ENCODE results near the gene BRSK2.

Gene BRSK2

DNA sequence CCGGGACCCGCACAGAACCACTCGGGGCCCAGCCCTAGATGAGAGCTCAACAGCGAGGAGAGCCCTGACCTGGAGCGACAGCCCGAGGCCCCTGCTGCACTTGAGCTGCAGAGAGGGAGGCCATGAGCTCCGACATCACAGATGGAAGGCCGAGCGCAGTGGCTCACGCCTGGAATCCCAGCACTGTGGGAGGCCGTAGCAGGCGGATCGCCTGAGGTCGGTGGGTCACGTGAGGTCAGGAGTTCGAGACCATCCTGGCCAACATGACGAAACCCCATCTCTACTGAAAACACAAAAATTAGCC lies 13.8 kb upstream of the BRSK2 start:
- Histone ChIP-seq H3K36me3 (ENCODE audit: control insufficient read depth, insufficient read depth, low read length) (no peaks in the 10 kb centered on the region), H3K27me3 (ENCODE audit: control insufficient read depth, insufficient read depth, low read length) (no peaks in the 10 kb centered on the region)

DNA sequence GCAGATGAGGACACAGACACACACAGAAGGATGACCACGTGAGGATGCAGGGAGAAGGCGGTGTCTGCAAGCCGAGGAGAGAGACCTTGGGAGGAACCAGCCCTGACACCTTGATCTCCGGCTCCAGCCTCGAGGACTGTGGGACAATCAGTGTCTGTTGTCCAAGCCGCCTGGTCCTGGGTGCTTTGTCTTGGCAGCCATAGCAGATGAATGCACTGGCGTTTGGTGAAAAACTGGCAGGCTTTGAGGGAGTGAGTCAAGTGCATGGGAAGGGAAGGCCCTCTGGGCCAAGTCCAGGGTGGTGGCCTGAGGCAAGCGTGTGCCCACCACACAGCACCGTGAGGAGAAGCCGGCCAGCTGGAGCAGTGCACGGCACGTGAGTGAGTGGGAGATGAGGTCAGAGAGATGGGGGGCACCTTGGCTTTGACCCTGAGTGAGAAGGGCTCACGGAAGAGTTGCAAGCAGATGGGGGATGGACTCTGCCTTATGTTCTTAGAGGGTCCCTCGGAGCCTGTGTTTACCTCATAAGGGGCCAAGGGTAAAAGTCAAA lies 12.4 kb upstream of the BRSK2 start:
- Histone ChIP-seq H3K9me3 (ENCODE audit: control insufficient read depth, low read length) (no peaks in the 10 kb centered on the region), H2AFZ (no peak overlapping the region), H3K9ac (no peak overlapping the region), H3K4me2 (ENCODE audit: low read length) (no peak overlapping the region), H3K27me3 (ENCODE audit: control insufficient read depth, insufficient read depth, low read length) (no peaks in the 10 kb centered on the region), H3K4me1 (no peaks in the 10 kb centered on the region), H3K27ac (no peak overlapping the region), H3K36me3 (ENCODE audit: control insufficient read depth, insufficient read depth, low read length) (no peaks in the 10 kb centered on the region), H3K4me3 (ENCODE audit: low read depth, low read length) (no peak overlapping the region), H3K79me2 (no peaks in the 10 kb centered on the region)
- TF ChIP-seq, protein P1, sequence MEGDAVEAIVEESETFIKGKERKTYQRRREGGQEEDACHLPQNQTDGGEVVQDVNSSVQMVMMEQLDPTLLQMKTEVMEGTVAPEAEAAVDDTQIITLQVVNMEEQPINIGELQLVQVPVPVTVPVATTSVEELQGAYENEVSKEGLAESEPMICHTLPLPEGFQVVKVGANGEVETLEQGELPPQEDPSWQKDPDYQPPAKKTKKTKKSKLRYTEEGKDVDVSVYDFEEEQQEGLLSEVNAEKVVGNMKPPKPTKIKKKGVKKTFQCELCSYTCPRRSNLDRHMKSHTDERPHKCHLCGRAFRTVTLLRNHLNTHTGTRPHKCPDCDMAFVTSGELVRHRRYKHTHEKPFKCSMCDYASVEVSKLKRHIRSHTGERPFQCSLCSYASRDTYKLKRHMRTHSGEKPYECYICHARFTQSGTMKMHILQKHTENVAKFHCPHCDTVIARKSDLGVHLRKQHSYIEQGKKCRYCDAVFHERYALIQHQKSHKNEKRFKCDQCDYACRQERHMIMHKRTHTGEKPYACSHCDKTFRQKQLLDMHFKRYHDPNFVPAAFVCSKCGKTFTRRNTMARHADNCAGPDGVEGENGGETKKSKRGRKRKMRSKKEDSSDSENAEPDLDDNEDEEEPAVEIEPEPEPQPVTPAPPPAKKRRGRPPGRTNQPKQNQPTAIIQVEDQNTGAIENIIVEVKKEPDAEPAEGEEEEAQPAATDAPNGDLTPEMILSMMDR (IDR thresholded peaks at IDR 0.05) = no peak

More for the DNA sequence above, 13.8 kb upstream of the BRSK2 start:
- no peak overlapping the region for H2AFZ ChIP-seq
- H3K27ac ChIP-seq = no peak overlapping the region
- TF ChIP-seq, protein P1 (IDR thresholded peaks at IDR 0.05) = no peak
- H3K4me2 ChIP-seq (ENCODE audit: low read length) = no peak overlapping the region
- no peak overlapping the region for H3K4me3 ChIP-seq (ENCODE audit: low read depth, low read length)
- H3K4me1 ChIP-seq = no peaks in the 10 kb centered on the region
- no peaks in the 10 kb centered on the region for H3K79me2 ChIP-seq
- no peak overlapping the region for H3K9ac ChIP-seq
- no peaks in the 10 kb centered on the region for H3K9me3 ChIP-seq (ENCODE audit: control insufficient read depth, low read length)

DNA sequence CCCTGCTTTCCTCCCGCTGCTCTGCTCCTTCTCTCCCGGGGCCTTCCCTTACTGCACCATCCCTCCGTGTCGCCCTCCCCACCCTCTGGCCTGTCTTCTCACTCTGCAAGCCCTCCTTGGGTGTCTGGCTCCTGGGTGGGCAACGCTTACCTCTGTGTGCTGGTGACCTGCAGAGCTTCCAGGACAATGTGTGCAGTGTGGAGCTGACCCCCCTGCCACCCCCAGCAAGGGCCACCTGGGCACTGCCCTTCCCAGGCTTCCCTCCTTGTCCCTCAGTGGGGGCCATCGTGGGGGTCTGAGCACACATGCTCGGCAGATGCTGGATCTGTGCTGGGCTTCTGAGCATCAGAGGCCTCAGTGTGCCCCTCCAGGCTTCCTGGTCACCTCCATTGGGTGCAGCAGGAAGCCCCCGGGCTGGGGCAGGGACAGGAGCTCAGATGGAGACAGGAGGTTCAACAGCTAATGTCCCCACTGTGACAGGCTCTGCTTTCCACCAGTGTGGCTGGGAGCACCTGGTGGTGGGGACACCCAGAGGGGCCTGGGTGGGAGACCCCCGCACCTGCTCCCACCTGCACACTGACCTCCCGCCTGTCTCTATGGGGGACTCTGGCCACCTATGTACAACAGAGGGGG lies 7.8 kb upstream of the BRSK2 start:
- H2AFZ ChIP-seq = no peak overlapping the region
- H3K27ac ChIP-seq = no peak overlapping the region
- no peak overlapping the region for H3K4me2 ChIP-seq (ENCODE audit: low read length)
- H3K27me3 ChIP-seq (ENCODE audit: control insufficient read depth, insufficient read depth, low read length) = no peaks in the 10 kb centered on the region
- TF ChIP-seq, protein P1 (IDR thresholded peaks at IDR 0.05) = no peak
- H3K79me2 ChIP-seq = no peaks in the 10 kb centered on the region
- no peak overlapping the region for H3K9ac ChIP-seq
- no peaks in the 10 kb centered on the region for H3K4me1 ChIP-seq
- H3K9me3 ChIP-seq (ENCODE audit: control insufficient read depth, low read length) = no peaks in the 10 kb centered on the region
- H3K4me3 ChIP-seq (ENCODE audit: low read depth, low read length) = no peak overlapping the region
- H3K36me3 ChIP-seq (ENCODE audit: control insufficient read depth, insufficient read depth, low read length) = no peaks in the 10 kb centered on the region

DNA sequence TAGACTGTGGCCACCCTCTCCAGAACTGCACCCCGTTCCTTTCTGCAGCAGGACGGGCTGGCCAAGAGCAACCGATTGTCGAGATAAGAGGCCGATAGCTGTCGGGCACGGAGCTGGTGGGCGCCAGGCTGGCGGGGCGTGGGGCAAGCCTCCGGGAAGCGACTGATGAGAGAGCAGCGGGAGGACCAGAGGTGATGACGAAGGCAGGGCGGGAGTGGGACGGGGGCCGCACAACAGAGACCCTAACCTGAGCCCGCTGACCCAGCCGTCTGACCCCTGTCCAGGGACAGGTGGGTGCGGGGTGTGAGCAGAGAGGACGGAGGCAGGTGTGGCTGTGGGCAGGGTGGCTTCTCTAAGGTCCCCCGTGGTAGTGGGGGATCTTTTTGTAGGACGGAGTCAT lies 7.3 kb upstream of the BRSK2 start:
- TF ChIP-seq, protein P1 (IDR thresholded peaks at IDR 0.05) = no peak
- Histone ChIP-seq H3K79me2 (no peaks in the 10 kb centered on the region), H3K4me3 (ENCODE audit: low read depth, low read length) (peak overlapping the region; percentile 68), H3K27ac (peak overlapping the region; percentile 61), H3K4me2 (ENCODE audit: low read length) (peak overlapping the region; percentile 82), H3K27me3 (ENCODE audit: control insufficient read depth, insufficient read depth, low read length) (no peaks in the 10 kb centered on the region), H3K4me1 (no peaks in the 10 kb centered on the region), H3K9me3 (ENCODE audit: control insufficient read depth, low read length) (no peaks in the 10 kb centered on the region), H3K36me3 (ENCODE audit: control insufficient read depth, insufficient read depth, low read length) (no peaks in the 10 kb centered on the region), H2AFZ (peak overlapping the region; percentile 82), H3K9ac (no peak overlapping the region)
